Measurements from ENCODE around the gene SATL1. TPM values are rescaled to one million over a fixed set of nuclear protein-coding genes. Genes with fewer than 3 reads are reported as not detected.
"Not testable (repeated sequence)": the region's sequence is repeated elsewhere in the genome, so short reads cannot be mapped to it uniquely, and the experiment has no call there.

The SATL1 gene
- polyA plus RNA-seq, 3 donors = 0.60 to 0.92 (median 0.61) TPM

- DNase-seq = no peak
Measured at GRCh38 chrX:85112293-85112692, 131.3 kb downstream of the SATL1 start.

GRCh38 chrX:85111347-85111746 lies 132.2 kb downstream of the SATL1 start:
- DNase-seq = peak; percentile 3

- DNase-seq = no peak
Measured at GRCh38 chrX:85109235-85109634, 134.3 kb downstream of the SATL1 start.

- DNase-seq = no peak
Measured at GRCh38 chrX:85108165-85108564, 135.4 kb downstream of the SATL1 start.

- DNase-seq = no peak
Measured at GRCh38 chrX:85107407-85107806, 136.2 kb downstream of the SATL1 start.

- no peak for DNase-seq
Measured at GRCh38 chrX:85089321-85089840, 154.2 kb downstream of the SATL1 start.

GRCh38 chrX:85084770-85085393 lies 158.7 kb downstream of the SATL1 start:
- peak; percentile 9 for DNase-seq

GRCh38 chrX:85077247-85077646 lies 166.3 kb downstream of the SATL1 start:
- DNase-seq = not testable (repeated sequence)

GRCh38 chrX:85065512-85066198 lies 177.9 kb downstream of the SATL1 start:
- DNase-seq = no peak

- no peak for DNase-seq
Measured at GRCh38 chrX:85052636-85053343, 190.8 kb downstream of the SATL1 start.

GRCh38 chrX:85052205-85052604 lies 191.4 kb downstream of the SATL1 start:
- no peak for DNase-seq

- DNase-seq = no peak
Measured at GRCh38 chrX:85051627-85052026, 192.0 kb downstream of the SATL1 start.

Other genes starting within 250 kb of the SATL1 start
- 10 to 100 TPM; 18.3 to 26.9 (median 19.7) TPM for gene APOOL, start 239.9 kb downstream of the SATL1 start, polyA plus RNA-seq (ENCODE audit: insufficient read length in 3 of 3)
- gene ZNF711, start 212 bp upstream of the SATL1 start, polyA plus RNA-seq (ENCODE audit: insufficient read length in 3 of 3) = 10 to 100 TPM; 65.9 to 75.4 (median 74.8) TPM
- under 1 TPM; 0.43 to 0.93 (median 0.44) TPM for gene POF1B, start 135.9 kb upstream of the SATL1 start, polyA plus RNA-seq (ENCODE audit: insufficient read length in 3 of 3)